Right atrium auricular region (tissue), 2 donors: Measurements from ENCODE around the gene LCE3B. TPM values are rescaled to one million over a fixed set of nuclear protein-coding genes. Genes with fewer than 3 reads are reported as not detected.

ENCODE experiments used
- DNase-seq: peaks from one replicate; pipeline ENCODE4 v3.0.0-alpha.2; 2019; ENCODE audit warnings: low spot score
- H3K27ac ChIP-seq, 2 donors: fragments of 200-600 bp; sonication (generic); 1 replicate in 1 of 2; 2 replicates in 1 of 2; pipeline ENCODE4 v1.5.1; 2016 to 2019
- H3K27me3 ChIP-seq, 2 donors: fragments of 200-600 bp; sonication (generic); one replicate each; pipeline versions ENCODE4 v1.5.1 to v1.6.0; 2017 to 2019
- H3K36me3 ChIP-seq: fragments of 200-600 bp; sonication (generic); one replicate; pipeline ENCODE4 v1.5.1; 2016
- H3K4me1 ChIP-seq, 2 donors: fragments of 200-600 bp; sonication (generic); one replicate each; pipeline versions ENCODE4 v1.5.1 to v1.6.0; 2017 to 2019
- H3K4me3 ChIP-seq, 2 donors: fragments of 200-600 bp; sonication (generic); 1 replicate in 1 of 2; 2 replicates in 1 of 2; pipeline ENCODE4 v1.5.1; 2017 to 2019; ENCODE audit warnings: mild to moderate bottlenecking in 1 of 2, moderate library complexity in 1 of 2
- H3K9me3 ChIP-seq, 2 donors: fragments of 200-600 bp; sonication (generic); one replicate each; pipeline ENCODE4 v1.5.1; 2019
- total RNA-seq, 2 donors: library from RNA; depleted of rRNA; stranded (reverse); fragments of >200 nt; gene quantifications; one replicate each; pipeline ENCODE4 v1.1.0, GENCODE V29; 2016
- TF ChIP-seq, protein P1 (sequence below), 2 donors: fragments of 200-600 bp; sonication (generic); IDR thresholded peaks; one replicate each; pipeline ENCODE4 v1.5.1; 2019; ENCODE audit warnings: antibody characterized with exemption in 2 of 2

The LCE3B gene
- total RNA-seq, 2 donors from 2014 or later, result not detected

DNA sequence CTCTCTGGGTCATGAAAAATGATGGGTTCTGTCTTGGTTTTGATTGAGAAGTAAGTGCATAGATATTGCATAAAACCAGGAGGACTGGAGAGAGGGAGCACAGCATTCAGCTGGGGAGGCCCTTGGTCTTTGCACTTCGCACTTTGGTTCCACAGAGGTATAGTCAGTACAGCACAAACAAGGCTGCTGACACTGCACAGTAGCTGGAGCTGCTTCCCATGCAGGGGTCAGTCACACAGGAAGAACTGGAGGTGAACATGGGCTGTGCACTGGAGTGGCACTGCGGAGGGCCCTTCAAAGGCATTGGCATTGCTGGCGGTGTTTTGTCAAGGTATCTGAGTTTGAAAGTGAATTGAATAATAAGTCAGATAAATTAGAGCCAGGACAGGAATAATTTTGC is 45.0 kb downstream of the LCE3B start:
- H3K27me3 ChIP-seq, result no peaks in the 10 kb centered on the region
- no peaks in the 10 kb centered on the region for H3K4me1 ChIP-seq
- H3K4me3 ChIP-seq, result no peak overlapping the region
- TF ChIP-seq, protein P1, sequence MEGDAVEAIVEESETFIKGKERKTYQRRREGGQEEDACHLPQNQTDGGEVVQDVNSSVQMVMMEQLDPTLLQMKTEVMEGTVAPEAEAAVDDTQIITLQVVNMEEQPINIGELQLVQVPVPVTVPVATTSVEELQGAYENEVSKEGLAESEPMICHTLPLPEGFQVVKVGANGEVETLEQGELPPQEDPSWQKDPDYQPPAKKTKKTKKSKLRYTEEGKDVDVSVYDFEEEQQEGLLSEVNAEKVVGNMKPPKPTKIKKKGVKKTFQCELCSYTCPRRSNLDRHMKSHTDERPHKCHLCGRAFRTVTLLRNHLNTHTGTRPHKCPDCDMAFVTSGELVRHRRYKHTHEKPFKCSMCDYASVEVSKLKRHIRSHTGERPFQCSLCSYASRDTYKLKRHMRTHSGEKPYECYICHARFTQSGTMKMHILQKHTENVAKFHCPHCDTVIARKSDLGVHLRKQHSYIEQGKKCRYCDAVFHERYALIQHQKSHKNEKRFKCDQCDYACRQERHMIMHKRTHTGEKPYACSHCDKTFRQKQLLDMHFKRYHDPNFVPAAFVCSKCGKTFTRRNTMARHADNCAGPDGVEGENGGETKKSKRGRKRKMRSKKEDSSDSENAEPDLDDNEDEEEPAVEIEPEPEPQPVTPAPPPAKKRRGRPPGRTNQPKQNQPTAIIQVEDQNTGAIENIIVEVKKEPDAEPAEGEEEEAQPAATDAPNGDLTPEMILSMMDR (IDR thresholded peaks at IDR 0.05), result no peak
- DNase-seq, result no peak
- no peaks in the 10 kb centered on the region for H3K9me3 ChIP-seq
- no peaks in the 10 kb centered on the region for H3K36me3 ChIP-seq
- H3K27ac ChIP-seq, result no peak overlapping the region

DNA sequence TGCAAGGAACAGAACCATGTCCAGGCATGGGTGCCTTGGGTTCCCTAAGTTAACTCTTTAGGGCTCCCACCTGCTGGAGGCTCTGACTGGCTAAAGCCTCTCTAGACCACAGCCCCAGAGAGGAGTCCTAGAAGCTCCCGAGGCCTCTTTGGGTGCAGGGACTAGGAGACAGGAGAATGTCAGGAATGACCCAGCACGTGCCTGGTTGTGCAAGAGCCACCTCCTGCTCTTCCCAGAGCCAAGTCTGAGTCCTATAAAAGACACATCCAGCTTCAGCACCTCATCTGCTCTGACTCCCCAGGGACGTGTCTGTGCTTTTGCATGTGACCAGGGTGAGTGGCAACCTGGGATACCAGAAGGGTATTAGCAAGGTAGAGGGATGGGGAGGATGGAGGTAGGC is 49.5 kb downstream of the LCE3B start, which contains the start of gene LCE2D:
LCE2D (plus strand) TSS at position 283 of the 400 bp plus-strand sequence. CDS start 726 bp downstream, outside the sequence.
- Histone ChIP-seq H3K9me3 (no peaks in the 10 kb centered on the region), H3K4me1 (no peaks in the 10 kb centered on the region), H3K4me3 (no peak within 1 kb of the TSS), H3K27ac (no peak within 1 kb of the TSS), H3K36me3 (no peaks in the 10 kb centered on the region), H3K27me3 (no peaks in the 10 kb centered on the region)
- no peak for DNase-seq
- TF ChIP-seq, protein P1 (IDR thresholded peaks at IDR 0.05), result no peak

Other genes starting within 250 kb of the LCE3B start
- not detected for gene CRNN, start 199.5 kb upstream of the LCE3B start, total RNA-seq
- not detected for gene LCE5A, start 103.0 kb upstream of the LCE3B start, total RNA-seq
- gene CRCT1, start 99.3 kb upstream of the LCE3B start, total RNA-seq, result not detected
- gene LCE3E, start 47.0 kb upstream of the LCE3B start, total RNA-seq, result not detected
- gene LCE3D, start 33.3 kb upstream of the LCE3B start, total RNA-seq, result not detected
- gene LCE3C, start 13.6 kb upstream of the LCE3B start, total RNA-seq, result not detected
- not detected for gene LCE3A, start 9.3 kb downstream of the LCE3B start, total RNA-seq
- not detected for gene LCE2D, start 49.6 kb downstream of the LCE3B start, total RNA-seq
- not detected for gene LCE2C, start 61.5 kb downstream of the LCE3B start, total RNA-seq
- not detected for gene LCE2B, start 72.3 kb downstream of the LCE3B start, total RNA-seq
- gene LCE2A, start 84.5 kb downstream of the LCE3B start, total RNA-seq, result not detected
- not detected for gene LCE4A, start 94.3 kb downstream of the LCE3B start, total RNA-seq
- not detected for gene KPRP, start 144.2 kb downstream of the LCE3B start, total RNA-seq
- not detected for gene LCE1F, start 161.3 kb downstream of the LCE3B start, total RNA-seq
- gene LCE1E, start 172.4 kb downstream of the LCE3B start, total RNA-seq, result not detected
- not detected for gene LCE1D, start 182.9 kb downstream of the LCE3B start, total RNA-seq
- not detected for gene LCE1C, start 192.8 kb downstream of the LCE3B start, total RNA-seq
- gene LCE1B, start 198.2 kb downstream of the LCE3B start, total RNA-seq, result not detected
- gene LCE1A, start 213.7 kb downstream of the LCE3B start, total RNA-seq, result not detected
- not detected for gene LCE6A, start 229.0 kb downstream of the LCE3B start, total RNA-seq
- gene LCE7A, start 246.2 kb downstream of the LCE3B start, total RNA-seq, result not detected